Measurements from ENCODE around the gene MCC. TPM values are rescaled to one million over a fixed set of nuclear protein-coding genes. Genes with fewer than 3 reads are reported as not detected.

The MCC gene
- total RNA-seq, 1 experiment from 2014 or later: 23.5 TPM

DNA sequence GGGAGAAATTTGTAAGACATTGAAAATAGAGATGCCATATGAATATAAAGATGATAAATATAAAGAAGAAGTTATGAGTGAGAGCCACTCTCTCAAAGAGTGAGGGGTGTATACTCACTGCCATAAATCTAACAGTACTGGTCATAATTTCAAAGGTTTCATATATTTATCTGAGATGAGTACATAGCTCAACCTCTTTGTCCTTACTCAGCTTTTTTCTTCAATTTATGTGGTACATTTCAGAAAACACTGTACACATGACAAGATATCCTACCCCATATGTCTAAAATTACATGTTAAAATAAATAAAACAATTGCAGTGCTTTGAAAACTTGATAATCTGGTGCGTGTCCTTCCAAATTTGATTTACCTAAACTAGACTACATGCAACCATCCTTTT is 5.2 kb upstream of the MCC start:
- no peak for TF ChIP-seq GRHL2 (CRISPR knock-in tag; IDR thresholded peaks at IDR 0.05; ENCODE audit: insufficient replicate concordance, severe bottlenecking)
- TF ChIP-seq CREM (CRISPR knock-in tag; IDR thresholded peaks at IDR 0.05): no peak
- no peak for TF ChIP-seq ZBTB21 (CRISPR knock-in tag; IDR thresholded peaks at IDR 0.05; ENCODE audit: borderline replicate concordance)
- TF ChIP-seq, protein P1, sequence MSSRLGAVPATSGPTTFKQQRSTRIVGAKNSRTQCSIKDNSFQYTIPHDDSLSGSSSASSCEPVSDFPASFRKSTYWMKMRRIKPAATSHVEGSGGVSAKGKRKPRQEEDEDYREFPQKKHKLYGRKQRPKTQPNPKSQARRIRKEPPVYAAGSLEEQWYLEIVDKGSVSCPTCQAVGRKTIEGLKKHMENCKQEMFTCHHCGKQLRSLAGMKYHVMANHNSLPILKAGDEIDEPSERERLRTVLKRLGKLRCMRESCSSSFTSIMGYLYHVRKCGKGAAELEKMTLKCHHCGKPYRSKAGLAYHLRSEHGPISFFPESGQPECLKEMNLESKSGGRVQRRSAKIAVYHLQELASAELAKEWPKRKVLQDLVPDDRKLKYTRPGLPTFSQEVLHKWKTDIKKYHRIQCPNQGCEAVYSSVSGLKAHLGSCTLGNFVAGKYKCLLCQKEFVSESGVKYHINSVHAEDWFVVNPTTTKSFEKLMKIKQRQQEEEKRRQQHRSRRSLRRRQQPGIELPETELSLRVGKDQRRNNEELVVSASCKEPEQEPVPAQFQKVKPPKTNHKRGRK (CRISPR knock-in tag; IDR thresholded peaks at IDR 0.05; ENCODE audit: borderline replicate concordance): no peak
- no peak for TF ChIP-seq ATF2 (CRISPR knock-in tag; IDR thresholded peaks at IDR 0.05; ENCODE audit: borderline replicate concordance, low read depth)
- TF ChIP-seq ZNF121 (CRISPR knock-in tag; IDR thresholded peaks at IDR 0.05): no peak
- no peak for TF ChIP-seq FOXP4 (CRISPR knock-in tag; IDR thresholded peaks at IDR 0.05)
- no peak for TF ChIP-seq ZNF317 (CRISPR knock-in tag; IDR thresholded peaks at IDR 0.05; ENCODE audit: borderline replicate concordance, low read depth)
- TF ChIP-seq, protein P2, sequence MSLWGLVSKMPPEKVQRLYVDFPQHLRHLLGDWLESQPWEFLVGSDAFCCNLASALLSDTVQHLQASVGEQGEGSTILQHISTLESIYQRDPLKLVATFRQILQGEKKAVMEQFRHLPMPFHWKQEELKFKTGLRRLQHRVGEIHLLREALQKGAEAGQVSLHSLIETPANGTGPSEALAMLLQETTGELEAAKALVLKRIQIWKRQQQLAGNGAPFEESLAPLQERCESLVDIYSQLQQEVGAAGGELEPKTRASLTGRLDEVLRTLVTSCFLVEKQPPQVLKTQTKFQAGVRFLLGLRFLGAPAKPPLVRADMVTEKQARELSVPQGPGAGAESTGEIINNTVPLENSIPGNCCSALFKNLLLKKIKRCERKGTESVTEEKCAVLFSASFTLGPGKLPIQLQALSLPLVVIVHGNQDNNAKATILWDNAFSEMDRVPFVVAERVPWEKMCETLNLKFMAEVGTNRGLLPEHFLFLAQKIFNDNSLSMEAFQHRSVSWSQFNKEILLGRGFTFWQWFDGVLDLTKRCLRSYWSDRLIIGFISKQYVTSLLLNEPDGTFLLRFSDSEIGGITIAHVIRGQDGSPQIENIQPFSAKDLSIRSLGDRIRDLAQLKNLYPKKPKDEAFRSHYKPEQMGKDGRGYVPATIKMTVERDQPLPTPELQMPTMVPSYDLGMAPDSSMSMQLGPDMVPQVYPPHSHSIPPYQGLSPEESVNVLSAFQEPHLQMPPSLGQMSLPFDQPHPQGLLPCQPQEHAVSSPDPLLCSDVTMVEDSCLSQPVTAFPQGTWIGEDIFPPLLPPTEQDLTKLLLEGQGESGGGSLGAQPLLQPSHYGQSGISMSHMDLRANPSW (CRISPR knock-in tag; conservative IDR thresholded peaks at IDR 0.05; ENCODE audit: low read depth): no peak
- no peak for TF ChIP-seq HMGA2 (CRISPR knock-in tag; IDR thresholded peaks at IDR 0.05)
- no peak for TF ChIP-seq SMAD3 (CRISPR knock-in tag; IDR thresholded peaks at IDR 0.05; ENCODE audit: borderline replicate concordance)
- no peak for TF ChIP-seq GTF2I (CRISPR knock-in tag; conservative IDR thresholded peaks at IDR 0.05)
- TF ChIP-seq, protein P3, sequence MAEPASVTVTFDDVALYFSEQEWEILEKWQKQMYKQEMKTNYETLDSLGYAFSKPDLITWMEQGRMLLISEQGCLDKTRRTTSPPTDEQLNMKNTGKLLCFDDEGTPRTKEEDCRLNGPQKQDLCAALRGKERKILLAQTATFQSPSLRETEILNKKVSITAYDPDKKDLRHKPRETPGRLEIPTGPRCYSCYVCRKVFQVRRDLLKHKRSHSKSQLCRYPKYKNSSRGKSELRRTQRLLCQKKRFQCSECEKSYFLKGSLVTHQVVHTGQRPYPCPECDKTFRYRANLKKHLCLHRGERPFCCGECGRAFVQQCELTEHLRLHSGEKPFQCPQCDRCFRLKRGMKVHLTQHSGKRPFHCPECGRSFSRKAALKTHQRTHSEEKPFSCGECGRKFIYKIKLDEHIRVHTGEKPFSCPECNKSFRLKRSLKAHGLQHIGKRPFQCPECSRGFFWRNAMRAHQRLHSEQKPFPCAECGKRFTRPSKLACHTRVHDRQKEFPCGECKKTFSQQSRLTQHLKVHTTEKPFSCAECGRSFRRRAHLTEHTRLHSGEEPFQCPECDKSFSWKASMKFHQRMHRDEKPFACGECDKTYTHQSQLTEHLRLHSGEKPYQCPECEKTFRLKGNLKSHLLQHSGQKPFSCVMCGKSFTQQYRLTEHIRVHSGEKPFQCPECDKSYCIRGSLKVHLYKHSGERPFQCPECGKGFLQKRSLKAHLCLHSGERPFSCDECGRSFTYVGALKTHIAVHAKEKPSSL (CRISPR knock-in tag; conservative IDR thresholded peaks at IDR 0.05): no peak
- no peak for TF ChIP-seq TEAD4 (CRISPR knock-in tag; IDR thresholded peaks at IDR 0.05)
- TF ChIP-seq, protein P4, sequence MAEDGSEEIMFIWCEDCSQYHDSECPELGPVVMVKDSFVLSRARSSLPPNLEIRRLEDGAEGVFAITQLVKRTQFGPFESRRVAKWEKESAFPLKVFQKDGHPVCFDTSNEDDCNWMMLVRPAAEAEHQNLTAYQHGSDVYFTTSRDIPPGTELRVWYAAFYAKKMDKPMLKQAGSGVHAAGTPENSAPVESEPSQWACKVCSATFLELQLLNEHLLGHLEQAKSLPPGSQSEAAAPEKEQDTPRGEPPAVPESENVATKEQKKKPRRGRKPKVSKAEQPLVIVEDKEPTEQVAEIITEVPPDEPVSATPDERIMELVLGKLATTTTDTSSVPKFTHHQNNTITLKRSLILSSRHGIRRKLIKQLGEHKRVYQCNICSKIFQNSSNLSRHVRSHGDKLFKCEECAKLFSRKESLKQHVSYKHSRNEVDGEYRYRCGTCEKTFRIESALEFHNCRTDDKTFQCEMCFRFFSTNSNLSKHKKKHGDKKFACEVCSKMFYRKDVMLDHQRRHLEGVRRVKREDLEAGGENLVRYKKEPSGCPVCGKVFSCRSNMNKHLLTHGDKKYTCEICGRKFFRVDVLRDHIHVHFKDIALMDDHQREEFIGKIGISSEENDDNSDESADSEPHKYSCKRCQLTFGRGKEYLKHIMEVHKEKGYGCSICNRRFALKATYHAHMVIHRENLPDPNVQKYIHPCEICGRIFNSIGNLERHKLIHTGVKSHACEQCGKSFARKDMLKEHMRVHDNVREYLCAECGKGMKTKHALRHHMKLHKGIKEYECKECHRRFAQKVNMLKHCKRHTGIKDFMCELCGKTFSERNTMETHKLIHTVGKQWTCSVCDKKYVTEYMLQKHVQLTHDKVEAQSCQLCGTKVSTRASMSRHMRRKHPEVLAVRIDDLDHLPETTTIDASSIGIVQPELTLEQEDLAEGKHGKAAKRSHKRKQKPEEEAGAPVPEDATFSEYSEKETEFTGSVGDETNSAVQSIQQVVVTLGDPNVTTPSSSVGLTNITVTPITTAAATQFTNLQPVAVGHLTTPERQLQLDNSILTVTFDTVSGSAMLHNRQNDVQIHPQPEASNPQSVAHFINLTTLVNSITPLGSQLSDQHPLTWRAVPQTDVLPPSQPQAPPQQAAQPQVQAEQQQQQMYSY (CRISPR knock-in tag; IDR thresholded peaks at IDR 0.05): no peak
- no peak overlapping the region for H3K27ac Mint-ChIP-seq
- H3K4me1 Mint-ChIP-seq: 0 out of 2 replicates have a peak, but pooled peaks cover 3% of the 10 kb centered on the region
- peaks cover 38% of the 10 kb centered on the region for H3K27me3 Mint-ChIP-seq (ENCODE audit: low read depth)
- peaks cover 30% of the 10 kb centered on the region for H3K9me3 Mint-ChIP-seq
- no peak for ATAC-seq
- peaks cover 28% of the 10 kb centered on the region for H3K36me3 Mint-ChIP-seq
- ChIA-PET CTCF (no interaction called here), POLR2A (no interaction called here)
- H3K4me3 Mint-ChIP-seq: no peak overlapping the region
- no peak for DNase-seq (ENCODE audit: low spot score)
